ENCODE results near the gene SCAF1. TPM values are rescaled to one million over a fixed set of nuclear protein-coding genes. Genes with fewer than 3 reads are reported as not detected.

The SCAF1 gene
- total RNA-seq, 1 donor from 2014 or later = 67.9 TPM

- no peak overlapping the region for H3K27ac ChIP-seq
- DNase-seq (no peak), ATAC-seq (no peak)
- no peak for TF ChIP-seq CTCF (IDR thresholded peaks at IDR 0.05)
- H3K36me3 ChIP-seq = peaks cover 93% of the 10 kb centered on the region
- no peaks in the 10 kb centered on the region for H3K4me1 ChIP-seq
- no peaks in the 10 kb centered on the region for H3K27me3 ChIP-seq
- H3K9me3 ChIP-seq = no peaks in the 10 kb centered on the region
- intact Hi-C loops (cut with DNase I) = no loop called here
- H3K4me3 ChIP-seq = no peak overlapping the region
These were observed 42.4 kb upstream of the SCAF1 start for GRCh38 chr19:49599378-49600295.

DNA sequence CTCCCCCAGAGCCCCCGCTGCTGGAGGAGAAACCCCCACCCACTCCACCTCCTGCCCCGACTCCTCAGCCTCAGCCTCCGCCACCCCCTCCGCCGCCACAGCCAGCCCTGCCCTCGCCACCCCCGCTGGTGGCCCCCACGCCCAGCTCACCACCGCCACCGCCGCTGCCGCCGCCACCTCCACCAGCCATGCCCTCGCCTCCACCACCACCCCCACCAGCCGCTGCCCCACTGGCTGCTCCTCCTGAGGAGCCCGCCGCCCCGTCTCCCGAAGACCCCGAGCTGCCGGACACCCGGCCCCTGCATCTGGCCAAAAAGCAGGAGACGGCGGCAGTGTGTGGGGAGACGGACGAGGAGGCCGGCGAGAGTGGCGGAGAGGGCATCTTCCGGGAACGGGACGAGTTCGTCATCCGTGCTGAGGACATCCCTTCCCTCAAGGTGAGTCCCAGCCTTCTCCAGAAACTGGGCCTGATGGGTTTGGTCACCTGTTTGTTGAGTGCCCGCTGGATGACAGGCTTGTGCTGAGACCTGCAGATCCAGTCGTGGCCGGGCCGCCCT is 40.4 kb upstream of the SCAF1 start:
- ATAC-seq (no peak), DNase-seq (no peak)
- Histone ChIP-seq H3K27me3 (no peaks in the 10 kb centered on the region), H3K27ac (no peak overlapping the region), H3K4me3 (no peak overlapping the region), H3K9me3 (no peaks in the 10 kb centered on the region), H3K4me1 (no peaks in the 10 kb centered on the region), H3K36me3 (peaks cover 90% of the 10 kb centered on the region)
- no peak for TF ChIP-seq CTCF (IDR thresholded peaks at IDR 0.05)
- intact Hi-C loops (cut with DNase I) = no loop called here

DNA sequence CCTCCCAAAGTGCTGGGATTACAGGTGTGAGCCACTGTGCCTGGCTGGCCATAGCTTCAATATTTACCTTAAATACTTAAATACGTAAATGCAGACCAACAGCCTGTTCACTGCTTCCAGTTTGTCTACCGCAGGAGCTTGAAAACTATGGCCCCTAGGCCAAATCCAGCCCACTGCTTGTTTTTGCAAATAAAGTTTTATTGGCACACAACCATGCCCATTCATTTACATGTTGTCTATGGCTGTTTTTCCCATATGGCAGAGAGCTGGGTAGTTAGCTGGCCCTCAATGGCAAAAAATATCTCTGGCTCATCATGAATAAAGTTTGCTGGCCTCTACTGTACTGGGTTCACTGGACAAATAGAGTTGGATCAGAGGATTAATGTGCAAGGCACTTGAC is 39.2 kb upstream of the SCAF1 start:
- H3K27ac ChIP-seq = no peak overlapping the region

GRCh38 chr19:49605605-49606004 is 36.4 kb upstream of the SCAF1 start:
- Histone ChIP-seq H3K27me3 (no peaks in the 10 kb centered on the region), H3K36me3 (peaks cover 79% of the 10 kb centered on the region), H3K4me3 (no peak overlapping the region), H3K27ac (no peak overlapping the region), H3K9me3 (no peaks in the 10 kb centered on the region), H3K4me1 (no peaks in the 10 kb centered on the region)
- no peak for TF ChIP-seq CTCF (IDR thresholded peaks at IDR 0.05)
- intact Hi-C loops (cut with DNase I) = no loop called here
- DNase-seq (no peak), ATAC-seq (no peak)

More for the DNA sequence above, 39.2 kb upstream of the SCAF1 start:
- no peak for TF ChIP-seq CTCF (IDR thresholded peaks at IDR 0.05)
- Histone ChIP-seq H3K4me1 (no peaks in the 10 kb centered on the region), H3K9me3 (no peaks in the 10 kb centered on the region), H3K27me3 (no peaks in the 10 kb centered on the region), H3K4me3 (no peak overlapping the region), H3K36me3 (peaks cover 86% of the 10 kb centered on the region)
- intact Hi-C loops (cut with DNase I) = no loop called here
- ATAC-seq = no peak
- no peak for DNase-seq

- Histone ChIP-seq H3K4me3 (no peak overlapping the region), H3K36me3 (peaks cover 60% of the 10 kb centered on the region), H3K27me3 (no peaks in the 10 kb centered on the region), H3K9me3 (no peaks in the 10 kb centered on the region), H3K27ac (no peak overlapping the region), H3K4me1 (no peaks in the 10 kb centered on the region)
- ATAC-seq = no peak
- DNase-seq = no peak
- TF ChIP-seq CTCF (IDR thresholded peaks at IDR 0.05) = no peak
- intact Hi-C loops (cut with DNase I) = no loop called here
These were observed 32.4 kb upstream of the SCAF1 start for GRCh38 chr19:49609499-49610092.

All from upper lobe of right lung (tissue), 1 donor.